ENCODE measurements around the gene PAX8. TPM values are rescaled to one million over a fixed set of nuclear protein-coding genes. Genes with fewer than 3 reads are reported as not detected.

The PAX8 gene
- total and polyA plus RNA-seq, 4 donors: 0.28 to 5.9 (median 2.3) TPM

DNA sequence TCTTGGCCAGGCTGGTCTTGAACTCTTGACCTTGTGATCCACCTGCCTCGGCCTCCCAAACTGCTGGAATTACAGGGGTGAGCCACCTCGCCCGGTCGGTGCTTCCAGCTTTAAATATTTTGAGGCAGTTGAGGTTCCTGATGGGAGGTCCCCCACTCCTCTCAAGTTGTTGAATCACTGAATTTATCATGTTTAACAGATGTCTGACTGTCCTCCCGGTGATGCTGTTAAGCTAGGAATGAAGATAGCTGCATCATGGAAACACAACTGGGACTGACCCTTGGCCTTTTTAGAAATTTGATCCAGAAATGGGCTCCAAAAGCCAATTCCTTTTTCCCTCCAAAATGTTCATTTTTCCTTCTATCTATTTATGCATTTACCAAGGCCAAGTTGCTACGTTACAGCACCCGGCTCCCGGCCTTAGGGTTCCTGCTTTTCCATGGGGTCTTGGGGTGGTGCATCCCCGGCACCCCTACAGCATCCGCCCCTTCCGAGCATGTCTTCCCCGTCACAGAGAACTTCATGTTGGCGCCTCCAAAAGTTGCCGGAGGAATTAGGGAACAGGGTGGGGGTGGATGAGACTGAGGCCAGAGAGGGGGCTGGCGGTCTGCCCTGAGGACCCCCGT lies 43.9 kb downstream of the PAX8 start:
- TF ChIP-seq, protein P1, sequence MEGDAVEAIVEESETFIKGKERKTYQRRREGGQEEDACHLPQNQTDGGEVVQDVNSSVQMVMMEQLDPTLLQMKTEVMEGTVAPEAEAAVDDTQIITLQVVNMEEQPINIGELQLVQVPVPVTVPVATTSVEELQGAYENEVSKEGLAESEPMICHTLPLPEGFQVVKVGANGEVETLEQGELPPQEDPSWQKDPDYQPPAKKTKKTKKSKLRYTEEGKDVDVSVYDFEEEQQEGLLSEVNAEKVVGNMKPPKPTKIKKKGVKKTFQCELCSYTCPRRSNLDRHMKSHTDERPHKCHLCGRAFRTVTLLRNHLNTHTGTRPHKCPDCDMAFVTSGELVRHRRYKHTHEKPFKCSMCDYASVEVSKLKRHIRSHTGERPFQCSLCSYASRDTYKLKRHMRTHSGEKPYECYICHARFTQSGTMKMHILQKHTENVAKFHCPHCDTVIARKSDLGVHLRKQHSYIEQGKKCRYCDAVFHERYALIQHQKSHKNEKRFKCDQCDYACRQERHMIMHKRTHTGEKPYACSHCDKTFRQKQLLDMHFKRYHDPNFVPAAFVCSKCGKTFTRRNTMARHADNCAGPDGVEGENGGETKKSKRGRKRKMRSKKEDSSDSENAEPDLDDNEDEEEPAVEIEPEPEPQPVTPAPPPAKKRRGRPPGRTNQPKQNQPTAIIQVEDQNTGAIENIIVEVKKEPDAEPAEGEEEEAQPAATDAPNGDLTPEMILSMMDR (IDR thresholded peaks at IDR 0.05; ENCODE audit: control extremely low read depth, extremely low read depth): no peak
- peaks cover 0 to 5% (median 0%) of the 10 kb centered on the region in 4 donors for H3K36me3 ChIP-seq (ENCODE audit: control insufficient read depth in 4 of 4, insufficient read depth in 4 of 4, low read length in 4 of 4)
- 64 to 96% methylated on average over 16 of the region's 16 CpGs for WGBS, 2 donors
- peaks cover 0 to 17% (median 1%) of the 10 kb centered on the region in 5 donors for H3K4me1 ChIP-seq (ENCODE audit: control insufficient read depth in 5 of 5, insufficient read depth in 5 of 5, low read length in 5 of 5)
- peak overlapping the region; percentile 36 for H3K4me3 ChIP-seq
- DNase-seq (no peak), ATAC-seq (ENCODE audit: insufficient read depth, low FRiP score) (no peak)
- no peaks in the 10 kb centered on the region for H3K9me3 ChIP-seq (ENCODE audit: control insufficient read depth in 4 of 4, insufficient read depth in 3 of 4, low read length in 3 of 4)
- no peaks in the 10 kb centered on the region for H3K27me3 ChIP-seq (ENCODE audit: control insufficient read depth in 3 of 3, insufficient read depth in 3 of 3, low read length in 2 of 3)
- H3K27ac ChIP-seq (ENCODE audit: low read depth in 1 of 2, low read length in 1 of 2): peak overlapping the region in 1 of 2 donors; percentile 96
- H3K9ac ChIP-seq (ENCODE audit: insufficient read depth in 1 of 2, low read length in 2 of 2): no peak overlapping the region

GRCh38 chr2:113233593-113234550 lies 44.8 kb downstream of the PAX8 start:
- Histone ChIP-seq H3K9ac (ENCODE audit: insufficient read depth in 1 of 2, low read length in 2 of 2) (no peak overlapping the region), H3K4me1 (ENCODE audit: control insufficient read depth in 5 of 5, insufficient read depth in 5 of 5, low read length in 5 of 5) (peaks cover 0 to 14% (median 0%) of the 10 kb centered on the region in 5 donors), H3K27me3 (ENCODE audit: control insufficient read depth in 3 of 3, insufficient read depth in 3 of 3, low read length in 2 of 3) (no peaks in the 10 kb centered on the region), H3K4me3 (no peak overlapping the region), H3K9me3 (ENCODE audit: control insufficient read depth in 4 of 4, insufficient read depth in 3 of 4, low read length in 3 of 4) (no peaks in the 10 kb centered on the region), H3K36me3 (ENCODE audit: control insufficient read depth in 4 of 4, insufficient read depth in 4 of 4, low read length in 4 of 4) (peaks cover 0 to 1% (median 0%) of the 10 kb centered on the region in 4 donors), H3K27ac (ENCODE audit: low read depth in 1 of 2, low read length in 1 of 2) (no peak overlapping the region)
- ATAC-seq (ENCODE audit: insufficient read depth, low FRiP score) (no peak), DNase-seq (no peak)
- TF ChIP-seq, protein P1 (IDR thresholded peaks at IDR 0.05; ENCODE audit: control extremely low read depth, extremely low read depth): no peak
- 87 to 88% methylated on average over 9 of the region's 9 CpGs for WGBS, 2 donors

GRCh38 chr2:113232740-113233139 lies 46.0 kb downstream of the PAX8 start:
- DNase-seq (peak in 1 of 3 donors; percentile 25), ATAC-seq (ENCODE audit: insufficient read depth, low FRiP score) (no peak)
- Histone ChIP-seq H3K27me3 (ENCODE audit: control insufficient read depth in 3 of 3, insufficient read depth in 3 of 3, low read length in 2 of 3) (no peaks in the 10 kb centered on the region), H3K4me1 (ENCODE audit: control insufficient read depth in 5 of 5, insufficient read depth in 5 of 5, low read length in 5 of 5) (peaks cover 0 to 14% (median 0%) of the 10 kb centered on the region in 5 donors), H3K9ac (ENCODE audit: insufficient read depth in 1 of 2, low read length in 2 of 2) (no peak overlapping the region), H3K27ac (ENCODE audit: low read depth in 1 of 2, low read length in 1 of 2) (no peak overlapping the region), H3K36me3 (ENCODE audit: control insufficient read depth in 4 of 4, insufficient read depth in 4 of 4, low read length in 4 of 4) (peaks cover 0 to 1% (median 0%) of the 10 kb centered on the region in 4 donors), H3K4me3 (no peak overlapping the region), H3K9me3 (ENCODE audit: control insufficient read depth in 4 of 4, insufficient read depth in 3 of 4, low read length in 3 of 4) (no peaks in the 10 kb centered on the region)
- TF ChIP-seq, protein P1 (IDR thresholded peaks at IDR 0.05; ENCODE audit: control extremely low read depth, extremely low read depth): no peak
- WGBS, 2 donors: 44 to 61% methylated on average over 6 of the region's 6 CpGs
